ENCODE measurements around the gene NAALADL1. TPM values are rescaled to one million over a fixed set of nuclear protein-coding genes. Genes with fewer than 3 reads are reported as not detected.
A peak's percentile ranks its signal among the peaks of the same experiment; 100 is the strongest.

Gene NAALADL1
- total RNA-seq, 1 experiment from 2014 or later, result 0.23 TPM

GRCh38 chr11:65003282-65003681 lies 55.1 kb downstream of the NAALADL1 start:
- Histone ChIP-seq H3K4me3 (ENCODE audit: low read depth in 2 of 2, low read length in 2 of 2) (no peak overlapping the region), H3K27me3 (ENCODE audit: control insufficient read depth, insufficient read depth, low read length) (no peaks in the 10 kb centered on the region), H3K4me1 (ENCODE audit: control insufficient read depth, insufficient read depth, low read length) (no peaks in the 10 kb centered on the region), H3K36me3 (ENCODE audit: control insufficient read depth, insufficient read depth, low read length) (no peaks in the 10 kb centered on the region), H3K9me3 (ENCODE audit: control insufficient read depth, insufficient read depth, low read depth, low read length) (no peaks in the 10 kb centered on the region), H3K27ac (ENCODE audit: low read length) (no peak overlapping the region)
- ChIA-PET POLR2A (no interaction called here), CTCF (no interaction called here)
- TF ChIP-seq, protein P1, sequence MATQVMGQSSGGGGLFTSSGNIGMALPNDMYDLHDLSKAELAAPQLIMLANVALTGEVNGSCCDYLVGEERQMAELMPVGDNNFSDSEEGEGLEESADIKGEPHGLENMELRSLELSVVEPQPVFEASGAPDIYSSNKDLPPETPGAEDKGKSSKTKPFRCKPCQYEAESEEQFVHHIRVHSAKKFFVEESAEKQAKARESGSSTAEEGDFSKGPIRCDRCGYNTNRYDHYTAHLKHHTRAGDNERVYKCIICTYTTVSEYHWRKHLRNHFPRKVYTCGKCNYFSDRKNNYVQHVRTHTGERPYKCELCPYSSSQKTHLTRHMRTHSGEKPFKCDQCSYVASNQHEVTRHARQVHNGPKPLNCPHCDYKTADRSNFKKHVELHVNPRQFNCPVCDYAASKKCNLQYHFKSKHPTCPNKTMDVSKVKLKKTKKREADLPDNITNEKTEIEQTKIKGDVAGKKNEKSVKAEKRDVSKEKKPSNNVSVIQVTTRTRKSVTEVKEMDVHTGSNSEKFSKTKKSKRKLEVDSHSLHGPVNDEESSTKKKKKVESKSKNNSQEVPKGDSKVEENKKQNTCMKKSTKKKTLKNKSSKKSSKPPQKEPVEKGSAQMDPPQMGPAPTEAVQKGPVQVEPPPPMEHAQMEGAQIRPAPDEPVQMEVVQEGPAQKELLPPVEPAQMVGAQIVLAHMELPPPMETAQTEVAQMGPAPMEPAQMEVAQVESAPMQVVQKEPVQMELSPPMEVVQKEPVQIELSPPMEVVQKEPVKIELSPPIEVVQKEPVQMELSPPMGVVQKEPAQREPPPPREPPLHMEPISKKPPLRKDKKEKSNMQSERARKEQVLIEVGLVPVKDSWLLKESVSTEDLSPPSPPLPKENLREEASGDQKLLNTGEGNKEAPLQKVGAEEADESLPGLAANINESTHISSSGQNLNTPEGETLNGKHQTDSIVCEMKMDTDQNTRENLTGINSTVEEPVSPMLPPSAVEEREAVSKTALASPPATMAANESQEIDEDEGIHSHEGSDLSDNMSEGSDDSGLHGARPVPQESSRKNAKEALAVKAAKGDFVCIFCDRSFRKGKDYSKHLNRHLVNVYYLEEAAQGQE (IDR thresholded peaks at IDR 0.05; ENCODE audit: insufficient read depth in 1 of 2, low read depth in 2 of 2, low read length in 1 of 2), result peak; percentile 89 to 93
- TF ChIP-seq POLR2AphosphoS5 (IDR thresholded peaks at IDR 0.05; ENCODE audit: low read depth, low read length) (no peak), TCF7L2 (IDR thresholded peaks at IDR 0.05; ENCODE audit: low read depth, low read length) (no peak), SIN3A (IDR thresholded peaks at IDR 0.05; ENCODE audit: borderline replicate concordance, insufficient read depth, low read depth, low read length) (no peak)
- intact Hi-C loops (cut with micrococcal nuclease; ENCODE audit: unreplicated experiment), result no loop called here
- no TSS peak for BruUV-seq (replicated peaks)
- in situ Hi-C loops (cut with HindIII; ENCODE audit: low pct_unique_long_range_greater_than_20kb, low sequenced_read_pairs), result no loop called here
- no peak for DNase-seq (ENCODE audit: low read depth, low spot score)
- no peak for ATAC-seq

GRCh38 chr11:65002706-65003105 lies 55.6 kb downstream of the NAALADL1 start:
- TF ChIP-seq SIN3A (IDR thresholded peaks at IDR 0.05; ENCODE audit: borderline replicate concordance, insufficient read depth, low read depth, low read length), result no peak
- TF ChIP-seq POLR2AphosphoS5 (IDR thresholded peaks at IDR 0.05; ENCODE audit: low read depth, low read length), result no peak
- TF ChIP-seq, protein P1 (IDR thresholded peaks at IDR 0.05; ENCODE audit: insufficient read depth in 1 of 2, low read depth in 2 of 2, low read length in 1 of 2), result no peak
- no peak for TF ChIP-seq TCF7L2 (IDR thresholded peaks at IDR 0.05; ENCODE audit: low read depth, low read length)
- TF ChIP-seq CTCF (IDR thresholded peaks at IDR 0.05), result no peak
- H3K4me3 ChIP-seq (ENCODE audit: low read depth in 2 of 2, low read length in 2 of 2), result no peak overlapping the region
- H3K4me1 ChIP-seq (ENCODE audit: control insufficient read depth, insufficient read depth, low read length), result no peaks in the 10 kb centered on the region
- H3K9me3 ChIP-seq (ENCODE audit: control insufficient read depth, insufficient read depth, low read depth, low read length), result no peaks in the 10 kb centered on the region
- in situ Hi-C loops (cut with HindIII; ENCODE audit: low pct_unique_long_range_greater_than_20kb, low sequenced_read_pairs), result no loop called here
- BruUV-seq (replicated peaks), result no TSS peak
- H3K36me3 ChIP-seq (ENCODE audit: control insufficient read depth, insufficient read depth, low read length), result no peaks in the 10 kb centered on the region
- no peaks in the 10 kb centered on the region for H3K27me3 ChIP-seq (ENCODE audit: control insufficient read depth, insufficient read depth, low read length)
- POLR2A ChIA-PET, result no interaction called here
- no peak overlapping the region for H3K27ac ChIP-seq (ENCODE audit: low read length)
- intact Hi-C loops (cut with micrococcal nuclease; ENCODE audit: unreplicated experiment), result no loop called here
- DNase-seq (ENCODE audit: low read depth, low spot score) (no peak), ATAC-seq (no peak)
- CTCF ChIA-PET, result no interaction called here
